Activated naive CD4-positive, alpha-beta T cell treated with anti-CD3 and anti-CD28 coated beads, Interleukin-2, amount 10 ng/mL, durations not matched to agents 7 days and 5 days (primary cell): ENCODE data around the gene OBSCN.
"Not testable (repeated sequence)": the region's sequence is repeated elsewhere in the genome, so short reads cannot be mapped to it uniquely, and the experiment has no call there.

ENCODE experiments used
- CTCF ChIA-PET: fragments of 350-600 bp; sonication (Branson Sonifier 250); formaldehyde crosslinking; loops from one replicate; lab custom pipeline; 2021; ENCODE audit warnings: antibody characterized with exemption; lab: Charles Lee
- DNase-seq: peaks from one replicate; pipeline ENCODE4 v3.0.0-alpha.2; 2020
- H3K27ac Mint-ChIP-seq: one replicate; pipeline ENCODE4 v1.8.0; 2021; ENCODE audit warnings: mild to moderate bottlenecking, moderate library complexity, mixed read lengths
- H3K27me3 Mint-ChIP-seq: one replicate; pipeline ENCODE4 v1.8.0; 2021; ENCODE audit warnings: mild to moderate bottlenecking, mixed read lengths
- H3K36me3 Mint-ChIP-seq: one replicate; pipeline ENCODE4 v1.8.0; 2021; ENCODE audit warnings: mixed read lengths
- H3K4me1 Mint-ChIP-seq: one replicate; pipeline ENCODE4 v1.8.0; 2021; ENCODE audit warnings: mixed read lengths
- H3K4me3 Mint-ChIP-seq: one replicate; pipeline ENCODE4 v1.8.0; 2021; ENCODE audit warnings: mild to moderate bottlenecking, moderate library complexity, mixed read lengths
- H3K9me3 Mint-ChIP-seq: one replicate; pipeline ENCODE4 v1.8.0; 2021; ENCODE audit warnings: mixed read lengths

The OBSCN gene

DNA sequence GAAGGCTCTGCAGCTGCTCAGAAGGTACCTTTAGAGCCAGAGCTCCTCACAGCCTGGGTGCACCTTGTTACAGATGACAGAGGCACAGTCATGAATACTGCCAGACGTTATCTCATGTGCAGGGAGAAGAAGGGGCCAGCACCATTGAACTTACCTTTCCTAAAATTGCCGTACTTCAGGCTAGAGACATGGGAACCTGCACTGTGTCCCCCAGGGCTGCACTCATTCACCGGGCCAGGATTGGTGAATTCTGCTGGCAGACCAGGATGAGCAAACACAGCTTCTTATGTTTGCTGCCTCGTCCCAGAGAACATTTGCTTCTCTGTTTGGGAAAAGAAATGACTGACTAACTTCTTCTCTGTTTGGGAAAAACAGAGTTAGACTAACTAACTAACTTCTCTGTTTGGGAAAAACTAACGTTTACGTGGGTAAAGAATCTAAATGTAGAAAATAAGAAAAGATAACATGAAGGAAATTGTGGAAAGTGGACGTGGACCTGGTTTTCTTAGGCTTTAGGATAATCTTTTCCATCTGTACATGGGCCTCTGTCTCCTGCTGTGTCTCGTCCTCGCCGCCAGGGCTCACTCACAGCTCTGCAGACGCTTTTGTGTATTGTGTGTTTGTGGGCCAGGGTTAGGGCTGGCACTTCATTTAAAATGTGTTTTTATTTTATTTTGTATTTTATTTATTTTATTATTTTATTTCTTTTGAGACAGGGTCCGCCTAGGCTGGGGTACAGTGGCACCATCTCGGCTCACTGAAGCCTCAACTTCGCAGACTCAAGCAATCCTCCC, 9.9 kb downstream of the OBSCN start:
- H3K36me3 Mint-ChIP-seq: no peaks in the 10 kb centered on the region
- DNase-seq: no peak
- no peak overlapping the region for H3K27ac Mint-ChIP-seq
- CTCF ChIA-PET: interaction anchor here (0.9 to 1.1 kb wide), 2 partner anchors 12 to 15 kb away, joined by 3 to 5 read pairs; no protein-coding TSS in a partner anchor
- no peaks in the 10 kb centered on the region for H3K9me3 Mint-ChIP-seq
- H3K4me3 Mint-ChIP-seq: no peak overlapping the region
- H3K27me3 Mint-ChIP-seq: no peaks in the 10 kb centered on the region
- peaks cover 3% of the 10 kb centered on the region for H3K4me1 Mint-ChIP-seq

GRCh38 chr1:228218513-228219244, 10.8 kb downstream of the OBSCN start:
- Mint-ChIP-seq H3K36me3 (no peaks in the 10 kb centered on the region), H3K9me3 (no peaks in the 10 kb centered on the region), H3K4me1 (no peaks in the 10 kb centered on the region), H3K4me3 (no peak overlapping the region), H3K27ac (peak overlapping the region; percentile 62), H3K27me3 (no peaks in the 10 kb centered on the region)
- no peak for DNase-seq
- CTCF ChIA-PET: no interaction called here

GRCh38 chr1:228219245-228219961, 11.6 kb downstream of the OBSCN start:
- H3K36me3 Mint-ChIP-seq: peaks cover 2% of the 10 kb centered on the region
- H3K4me1 Mint-ChIP-seq: no peaks in the 10 kb centered on the region
- CTCF ChIA-PET: no interaction called here
- peaks cover 2% of the 10 kb centered on the region for H3K9me3 Mint-ChIP-seq
- H3K27me3 Mint-ChIP-seq: no peaks in the 10 kb centered on the region
- no peak overlapping the region for H3K27ac Mint-ChIP-seq
- DNase-seq: no peak
- H3K4me3 Mint-ChIP-seq: no peak overlapping the region

DNA sequence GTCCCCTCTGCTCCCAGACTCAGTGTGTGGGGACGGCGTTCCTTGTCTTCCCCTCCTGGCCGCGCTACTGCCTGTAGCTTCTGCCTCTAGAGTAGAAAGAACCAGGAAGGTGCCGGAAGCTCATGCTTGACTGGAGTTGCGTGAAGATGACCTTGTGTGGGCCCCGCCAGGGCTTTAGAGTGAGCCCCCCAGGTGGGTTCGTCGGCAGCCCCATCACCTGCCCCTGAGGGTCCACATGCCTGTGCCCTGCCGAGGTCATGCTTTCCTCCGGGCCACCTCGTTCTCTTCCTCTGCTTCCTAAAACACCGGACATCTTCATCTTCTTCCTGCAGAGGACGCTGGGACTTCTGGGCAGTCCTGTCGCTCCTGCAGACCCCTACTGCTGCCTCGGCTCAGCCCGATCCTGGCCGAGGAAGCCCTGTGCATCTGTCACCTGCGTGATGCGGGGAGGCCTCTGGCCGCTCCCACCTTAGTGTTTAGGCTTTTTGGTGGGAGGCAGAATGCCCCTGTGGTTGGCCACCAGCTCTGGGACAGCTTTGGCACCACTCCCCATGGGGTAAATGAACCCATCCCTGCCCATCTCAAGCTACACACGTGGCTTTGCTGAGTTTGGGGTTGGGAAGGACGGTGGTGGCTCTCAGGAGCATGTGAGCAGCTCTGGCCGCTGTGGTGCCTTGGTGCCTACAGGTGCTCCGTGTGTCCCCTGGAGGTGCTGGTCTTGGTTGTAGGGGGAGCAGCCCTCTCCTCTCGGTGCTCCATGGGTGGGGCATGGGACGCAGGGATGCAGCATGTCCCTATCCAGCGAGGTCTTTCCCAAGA, 12.3 kb downstream of the OBSCN start:
- Mint-ChIP-seq H3K36me3 (peaks cover 7% of the 10 kb centered on the region), H3K9me3 (peaks cover 2% of the 10 kb centered on the region), H3K4me1 (no peaks in the 10 kb centered on the region), H3K27me3 (no peaks in the 10 kb centered on the region), H3K27ac (no peak overlapping the region), H3K4me3 (no peak overlapping the region)
- CTCF ChIA-PET: no interaction called here
- DNase-seq: no peak

DNA sequence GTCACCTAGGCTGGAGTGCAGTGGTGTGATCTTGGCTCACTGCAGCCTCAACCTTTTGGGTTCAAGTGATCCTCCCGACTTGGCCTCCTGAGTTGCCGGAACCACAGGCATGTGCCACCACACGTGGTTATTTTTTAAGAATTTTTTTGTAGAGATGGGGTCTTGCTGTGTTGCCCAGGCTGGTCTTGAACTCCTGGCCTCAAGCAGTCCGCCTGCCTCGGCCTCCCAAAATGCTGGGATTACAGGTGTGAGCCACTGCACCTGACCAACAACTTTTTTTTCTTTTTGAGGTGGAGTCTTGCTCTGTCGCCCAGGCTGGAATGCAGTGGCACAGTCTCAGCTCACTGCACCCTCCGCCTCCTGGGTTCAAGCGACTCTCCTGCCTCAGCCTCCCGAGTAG, 13.3 kb downstream of the OBSCN start:
- H3K9me3 Mint-ChIP-seq, H3K27ac Mint-ChIP-seq, H3K4me3 Mint-ChIP-seq, DNase-seq, CTCF ChIA-PET, H3K27me3 Mint-ChIP-seq, H3K4me1 Mint-ChIP-seq: not testable (repeated sequence)
- H3K36me3 Mint-ChIP-seq: peaks cover 16% of the 10 kb centered on the region

- CTCF ChIA-PET: no interaction called here
- no peak for DNase-seq
- Mint-ChIP-seq H3K9me3 (peaks cover 2% of the 10 kb centered on the region), H3K4me3 (no peak overlapping the region), H3K27me3 (no peaks in the 10 kb centered on the region), H3K27ac (no peak overlapping the region), H3K36me3 (peaks cover 18% of the 10 kb centered on the region), H3K4me1 (no peaks in the 10 kb centered on the region)
Measured at GRCh38 chr1:228222548-228222947, 14.7 kb downstream of the OBSCN start.

DNA sequence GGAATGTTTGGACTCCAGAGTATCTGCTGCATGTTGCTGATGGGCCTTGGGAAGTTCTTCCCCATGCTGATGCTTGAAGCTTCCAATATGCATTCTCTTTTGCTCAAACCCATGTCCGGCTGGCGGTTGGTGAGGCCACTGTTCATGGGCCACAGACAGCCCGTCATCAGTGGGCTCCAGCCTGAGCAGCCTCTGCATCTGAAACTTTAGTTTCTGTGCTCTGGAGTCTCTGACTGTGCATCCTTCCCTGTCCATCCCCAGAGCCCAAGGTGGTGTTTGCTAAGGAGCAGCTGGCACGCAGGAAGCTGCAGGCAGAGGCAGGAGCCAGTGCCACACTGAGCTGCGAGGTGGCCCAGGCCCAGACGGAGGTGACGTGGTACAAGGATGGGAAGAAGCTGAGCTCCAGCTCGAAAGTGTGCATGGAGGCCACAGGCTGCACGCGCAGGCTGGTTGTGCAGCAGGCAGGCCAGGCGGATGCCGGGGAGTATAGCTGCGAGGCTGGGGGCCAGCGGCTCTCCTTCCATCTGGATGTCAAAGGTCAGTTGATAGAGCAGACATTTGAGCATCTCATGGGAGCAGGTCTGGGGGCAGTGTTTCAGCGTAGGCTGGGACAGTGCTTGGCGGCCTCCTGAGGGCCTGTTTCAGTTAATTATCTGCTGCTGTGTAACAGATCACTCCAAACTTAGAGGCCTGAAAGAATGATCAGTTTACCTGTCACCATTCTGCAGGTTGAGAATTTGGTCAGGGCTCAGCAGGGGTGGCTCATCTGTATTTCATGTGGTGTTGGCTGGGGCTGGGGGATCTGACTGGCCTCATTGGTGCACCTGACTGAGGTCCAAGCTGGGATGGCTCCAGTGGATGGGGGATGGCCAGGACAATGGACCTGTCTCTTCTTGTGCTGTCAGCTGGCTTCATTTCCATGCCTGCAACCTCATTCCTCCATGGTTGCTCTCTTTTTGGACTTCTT, 16.6 kb downstream of the OBSCN start:
- Mint-ChIP-seq H3K27me3 (no peaks in the 10 kb centered on the region), H3K27ac (no peak overlapping the region), H3K4me3 (no peak overlapping the region), H3K36me3 (peaks cover 24% of the 10 kb centered on the region), H3K9me3 (peaks cover 2% of the 10 kb centered on the region), H3K4me1 (no peaks in the 10 kb centered on the region)
- CTCF ChIA-PET: interaction anchor here (1.4 kb wide), 1 partner anchor 11 kb away, joined by 3 read pairs; no protein-coding TSS in a partner anchor
- DNase-seq: no peak

DNA sequence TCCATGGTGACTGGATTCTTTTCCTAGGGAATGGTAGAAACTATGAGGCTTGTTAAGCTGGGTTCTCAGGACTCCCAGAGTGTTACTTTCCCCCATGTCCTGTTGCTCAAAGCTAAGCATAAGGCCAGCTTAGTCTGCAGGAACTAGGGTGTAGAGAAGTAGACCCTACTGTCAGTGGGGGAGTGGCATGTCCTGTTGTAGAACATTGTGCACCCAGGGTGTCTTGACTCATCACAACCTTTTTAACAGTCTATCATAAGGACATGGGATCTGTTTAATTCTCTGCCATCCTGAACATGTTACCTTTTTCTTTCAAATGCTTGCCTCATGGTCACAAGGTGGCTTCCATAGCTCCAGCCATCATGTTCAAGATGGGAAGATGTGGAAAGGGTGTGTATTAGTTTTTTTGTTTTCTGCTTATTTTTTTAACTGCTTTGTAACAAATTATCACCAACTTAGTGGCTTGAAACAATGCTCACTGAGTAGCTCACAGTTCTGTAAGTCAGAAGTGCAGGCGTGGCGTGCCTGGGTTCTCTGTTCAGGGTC, 17.4 kb downstream of the OBSCN start:
- Mint-ChIP-seq H3K4me3 (no peak overlapping the region), H3K27me3 (no peaks in the 10 kb centered on the region), H3K27ac (no peak overlapping the region), H3K36me3 (peaks cover 26% of the 10 kb centered on the region), H3K9me3 (peaks cover 2% of the 10 kb centered on the region), H3K4me1 (no peaks in the 10 kb centered on the region)
- CTCF ChIA-PET: interaction anchor here (1.4 kb wide), 1 partner anchor 11 kb away, joined by 3 read pairs; no protein-coding TSS in a partner anchor
- DNase-seq: no peak

DNA sequence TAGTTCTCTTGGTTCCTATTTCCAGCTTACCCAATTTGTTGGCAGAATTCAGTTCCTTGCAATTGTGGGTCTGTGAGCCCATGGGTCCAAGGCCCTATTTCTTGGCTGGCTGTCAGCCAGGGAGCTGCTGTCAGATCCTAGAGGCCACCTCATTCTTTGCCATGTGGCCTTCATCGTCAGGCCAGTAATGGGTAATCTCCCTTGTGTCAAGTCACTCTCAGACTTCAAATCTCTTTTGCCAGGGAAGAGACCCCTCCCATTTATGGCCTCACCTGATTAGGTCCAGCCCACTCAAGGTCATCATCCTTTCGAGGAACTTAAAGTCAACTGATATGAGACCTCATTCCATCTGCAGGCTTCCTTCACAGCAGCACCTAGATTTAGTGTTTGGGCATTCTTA, 17.9 kb downstream of the OBSCN start:
- peaks cover 2% of the 10 kb centered on the region for H3K9me3 Mint-ChIP-seq
- H3K27me3 Mint-ChIP-seq: no peaks in the 10 kb centered on the region
- no peak overlapping the region for H3K27ac Mint-ChIP-seq
- peaks cover 29% of the 10 kb centered on the region for H3K36me3 Mint-ChIP-seq
- H3K4me1 Mint-ChIP-seq: no peaks in the 10 kb centered on the region
- DNase-seq: no peak
- no peak overlapping the region for H3K4me3 Mint-ChIP-seq
- CTCF ChIA-PET: interaction anchor here (1.4 kb wide), 1 partner anchor 12 kb away, joined by 3 read pairs; no protein-coding TSS in a partner anchor

- CTCF ChIA-PET: no interaction called here
- Mint-ChIP-seq H3K27me3 (no peaks in the 10 kb centered on the region), H3K36me3 (peaks cover 29% of the 10 kb centered on the region), H3K27ac (no peak overlapping the region), H3K4me1 (no peaks in the 10 kb centered on the region), H3K9me3 (peaks cover 2% of the 10 kb centered on the region), H3K4me3 (no peak overlapping the region)
- DNase-seq: no peak
Measured at GRCh38 chr1:228226141-228226874, 18.5 kb downstream of the OBSCN start.

DNA sequence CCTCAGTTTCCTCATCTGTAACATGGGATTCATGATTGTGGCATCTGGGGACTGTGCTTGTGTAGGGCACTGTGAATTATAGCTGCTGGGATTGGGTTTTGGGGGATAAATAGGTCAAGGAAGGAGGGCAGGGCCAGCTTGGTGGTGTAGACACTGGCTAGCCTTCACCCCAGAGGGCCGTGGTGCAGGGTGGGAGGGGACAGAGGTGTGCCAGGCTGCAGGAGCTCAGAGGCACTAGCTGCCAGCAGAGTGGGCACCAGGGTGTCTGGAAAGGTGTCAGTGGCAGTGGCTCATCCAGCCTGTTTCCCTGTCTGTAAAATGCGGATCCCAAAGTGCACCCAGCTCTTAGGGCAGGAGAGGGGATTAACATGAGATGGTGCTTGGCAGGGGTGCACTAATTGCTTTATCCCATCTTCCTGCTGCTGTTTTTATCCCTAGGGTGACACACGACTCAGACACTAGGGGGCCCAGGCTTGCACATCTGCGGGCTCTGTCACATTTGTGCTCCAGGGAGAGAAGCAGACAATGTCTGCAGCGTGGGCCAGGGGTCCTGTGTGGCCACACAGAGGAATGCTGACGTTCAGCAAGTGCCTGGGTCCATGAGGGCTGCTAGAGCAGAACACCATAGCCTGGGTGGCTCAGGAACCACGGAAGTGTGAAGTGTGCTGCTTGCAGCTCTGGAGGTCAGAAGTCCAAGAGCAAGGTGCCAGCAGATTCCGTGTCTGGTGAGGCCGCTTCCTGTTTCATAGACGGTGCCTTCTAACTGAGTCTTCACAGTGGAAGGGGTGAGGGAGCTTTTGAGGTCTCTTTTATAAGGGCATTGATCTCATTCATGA, 19.3 kb downstream of the OBSCN start:
- CTCF ChIA-PET: no interaction called here
- Mint-ChIP-seq H3K27me3 (no peaks in the 10 kb centered on the region), H3K27ac (no peak overlapping the region), H3K9me3 (peaks cover 2% of the 10 kb centered on the region), H3K4me3 (no peak overlapping the region), H3K36me3 (peaks cover 33% of the 10 kb centered on the region), H3K4me1 (no peaks in the 10 kb centered on the region)
- no peak for DNase-seq
